HK-2 (cell line): ENCODE results near the gene ZSCAN16.
A peak's percentile ranks its signal among the peaks of the same experiment; 100 is the strongest.

ENCODE experiments used
- DNase-seq: peaks from one replicate; pipeline ENCODE4 v3.0.0-alpha.2; 2018; ENCODE audit not compliant: unreplicated experiment

Gene ZSCAN16

GRCh38 chr6:28134015-28134414, 9.6 kb downstream of the ZSCAN16 start:
- peak; percentile 17 for DNase-seq

- DNase-seq, result no peak
Observed at GRCh38 chr6:28134716-28135115, 10.3 kb downstream of the ZSCAN16 start.

- no peak for DNase-seq
Observed at GRCh38 chr6:28135393-28135792, 11.0 kb downstream of the ZSCAN16 start.

DNA sequence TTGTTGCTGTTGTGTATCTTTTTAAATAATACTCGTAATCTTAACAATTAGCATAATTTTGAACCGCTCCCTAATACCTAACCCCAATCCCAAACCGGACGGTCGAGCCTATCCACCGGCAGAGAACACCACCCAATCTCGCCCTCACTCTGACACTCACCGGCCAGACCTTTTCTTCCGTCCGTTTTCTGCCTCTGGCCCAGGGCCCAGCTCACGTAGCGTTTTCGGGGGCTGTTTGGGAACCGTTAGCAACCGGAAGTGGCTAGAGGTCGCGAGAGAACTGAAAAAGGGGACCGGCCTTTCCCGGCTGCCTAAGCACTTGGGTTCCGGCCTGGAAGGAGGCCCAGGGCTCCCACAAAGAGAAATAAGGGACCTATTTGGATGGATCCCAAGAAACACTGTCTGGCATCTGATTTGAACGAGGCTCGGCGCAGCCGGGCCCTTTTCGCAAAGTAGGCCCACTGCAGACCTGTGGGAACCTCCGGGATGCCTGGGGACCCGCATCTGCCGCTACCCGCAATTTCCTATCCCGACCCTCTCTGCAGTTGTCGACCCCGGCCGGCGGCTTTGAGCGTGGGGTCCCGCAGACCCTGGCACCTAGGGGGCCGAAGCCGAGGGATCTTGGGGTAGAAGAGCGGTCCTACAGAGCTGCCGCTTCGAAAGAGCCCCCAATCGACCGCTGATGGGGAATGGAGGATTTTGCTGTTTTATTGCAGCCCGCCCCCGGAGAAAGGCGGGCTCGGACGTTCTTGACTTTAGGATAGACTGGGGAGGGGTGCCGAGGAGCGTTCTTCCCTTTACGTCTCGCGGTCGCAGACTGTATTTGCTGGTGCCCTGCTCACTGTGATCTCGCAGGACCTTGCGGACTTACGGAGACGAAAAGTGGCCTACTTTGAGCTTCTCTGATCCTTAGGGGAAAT, 12.4 kb downstream of the ZSCAN16 start:
- DNase-seq, result peak; percentile 89

- DNase-seq, result no peak
Observed at GRCh38 chr6:28137505-28137981, 13.1 kb downstream of the ZSCAN16 start.

GRCh38 chr6:28139860-28140543, 15.6 kb downstream of the ZSCAN16 start:
- no peak for DNase-seq

- no peak for DNase-seq
Observed at GRCh38 chr6:28140616-28141015, 16.2 kb downstream of the ZSCAN16 start.

- peak; percentile 75 for DNase-seq
Observed at GRCh38 chr6:28141500-28142329, 17.3 kb downstream of the ZSCAN16 start, which contains the start of gene ZKSCAN8. Gene ZKSCAN8, plus strand, starts transcription at chr6:28141883. Its CDS starts 6,525 bp downstream, at chr6:28148408.

- DNase-seq, result no peak
Observed at GRCh38 chr6:28142446-28142845, 18.0 kb downstream of the ZSCAN16 start.

DNA sequence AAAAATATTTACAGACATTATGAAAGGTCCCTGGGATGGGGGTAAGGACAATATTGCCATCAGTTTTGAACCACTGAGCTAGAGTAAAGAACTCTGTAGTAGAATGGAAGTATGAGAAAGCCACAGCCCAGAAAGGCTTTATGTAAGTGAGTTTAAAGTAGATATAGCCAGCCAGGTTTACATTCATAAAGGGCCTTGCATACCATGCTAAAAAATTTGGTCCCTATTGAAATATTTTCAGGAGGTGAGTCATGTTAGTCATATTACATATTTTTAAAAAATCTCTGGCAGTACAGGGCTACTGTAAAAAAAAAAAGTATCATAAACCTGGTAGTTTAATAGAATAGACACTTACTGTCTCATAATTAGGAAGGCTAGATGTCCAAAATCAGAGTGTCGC, 20.8 kb downstream of the ZSCAN16 start:
- DNase-seq, result no peak

GRCh38 chr6:28152531-28152930, 28.1 kb downstream of the ZSCAN16 start:
- DNase-seq, result no peak

GRCh38 chr6:28153546-28153945, 29.1 kb downstream of the ZSCAN16 start:
- no peak for DNase-seq

DNA sequence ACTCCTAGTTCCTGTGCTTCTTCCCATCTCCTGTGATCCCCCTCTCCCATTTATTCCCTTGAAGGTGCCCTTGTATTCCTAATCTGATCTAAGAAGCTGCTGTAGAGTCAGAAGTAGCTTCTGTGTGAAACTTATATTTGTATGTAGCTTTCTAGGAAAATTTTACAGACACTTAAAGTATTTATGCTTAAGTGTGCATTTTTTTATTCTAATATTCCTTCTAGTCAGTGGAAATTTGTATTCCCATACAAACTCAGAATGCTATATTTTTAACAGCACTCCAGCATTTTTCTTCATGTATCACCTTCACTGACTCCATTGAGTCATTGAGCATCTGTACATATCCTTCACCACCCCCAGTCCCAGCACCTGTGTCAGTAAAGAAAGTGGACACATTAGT, 29.9 kb downstream of the ZSCAN16 start:
- DNase-seq, result no peak

- no peak for DNase-seq
Observed at GRCh38 chr6:28158318-28158717, 33.9 kb downstream of the ZSCAN16 start.

DNA sequence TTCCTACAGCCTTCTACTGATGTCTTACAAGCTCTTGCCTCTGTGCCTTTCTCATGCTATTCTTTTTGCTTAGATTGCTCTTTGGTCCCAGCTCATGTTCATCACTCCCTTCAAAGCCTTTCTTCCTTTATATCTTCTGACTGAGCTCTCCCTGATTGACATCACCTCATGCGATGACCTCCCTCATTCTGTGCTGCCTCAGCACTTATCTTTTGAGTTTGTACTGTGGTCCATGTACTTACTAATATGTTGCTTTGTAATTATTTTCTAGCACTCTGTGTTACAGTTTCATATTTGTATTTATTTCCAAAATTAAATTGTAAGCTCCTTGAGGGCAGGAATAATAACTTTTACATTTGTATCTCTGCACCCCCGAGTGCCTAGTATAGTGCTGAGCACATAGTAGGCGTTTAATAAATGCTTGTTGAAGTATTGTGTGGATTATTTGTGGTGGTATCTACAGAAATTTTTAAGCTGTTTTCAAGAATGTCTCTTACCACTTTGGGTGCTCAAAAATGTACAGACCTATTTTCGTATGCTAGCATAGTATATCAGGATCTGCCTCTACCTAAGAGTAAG, 34.7 kb downstream of the ZSCAN16 start:
- no peak for DNase-seq

- no peak for DNase-seq
Observed at GRCh38 chr6:28160233-28160632, 35.8 kb downstream of the ZSCAN16 start.

GRCh38 chr6:28161410-28162079, 37.1 kb downstream of the ZSCAN16 start:
- peak; percentile 85 for DNase-seq

GRCh38 chr6:28165563-28165962, 41.2 kb downstream of the ZSCAN16 start:
- no peak for DNase-seq

GRCh38 chr6:28167068-28167467, 42.7 kb downstream of the ZSCAN16 start:
- DNase-seq, result peak; percentile 35

DNA sequence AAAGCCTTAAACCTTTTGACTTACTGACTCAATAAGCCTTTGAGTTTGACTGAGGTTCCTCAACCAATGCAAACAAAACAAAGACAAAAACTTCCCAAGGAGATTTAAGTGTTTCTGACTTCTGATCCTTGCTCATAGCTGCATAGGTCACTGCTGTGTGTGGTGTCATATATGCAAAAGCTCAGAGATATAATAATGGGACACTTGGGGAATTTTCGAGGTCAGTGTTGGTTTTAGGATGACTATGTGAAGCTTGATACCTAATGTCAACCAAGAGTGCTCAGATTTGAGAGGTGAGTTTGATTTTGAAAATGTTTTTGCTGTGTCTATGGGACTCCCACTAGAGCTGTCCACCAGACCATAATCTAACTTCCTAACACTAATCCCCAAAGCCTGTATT, 43.5 kb downstream of the ZSCAN16 start:
- no peak for DNase-seq

DNA sequence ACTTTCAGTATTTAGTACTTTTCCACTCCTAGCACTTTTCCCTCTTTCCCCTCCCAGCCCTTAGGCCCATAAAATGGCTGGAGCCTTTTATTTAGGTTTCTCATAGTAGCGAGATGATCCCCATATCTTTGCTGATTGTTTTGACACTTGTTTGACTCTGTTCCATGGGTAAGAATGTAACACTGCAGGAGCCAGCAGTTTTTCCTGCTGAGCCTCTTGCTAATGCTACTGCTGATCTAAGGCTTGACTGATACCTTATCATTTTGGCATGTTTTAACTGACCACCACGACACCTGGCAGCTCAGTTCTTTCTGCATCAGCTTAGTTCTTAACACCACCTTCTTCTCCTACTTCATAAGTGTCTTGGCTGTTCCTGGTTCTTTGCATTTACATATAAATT, 46.9 kb downstream of the ZSCAN16 start:
- no peak for DNase-seq
